SU-DHL-6 (cell line): ENCODE results near the gene DLX2.
"Not testable (repeated sequence)": the region's sequence is repeated elsewhere in the genome, so short reads cannot be mapped to it uniquely, and the experiment has no call there.

Source experiments
- H2AFZ ChIP-seq: fragments of 200-600 bp; sonication (generic); 2 replicates; pipeline ENCODE4 v1.6.1; 2014; ENCODE audit warnings: low read depth, mild to moderate bottlenecking, moderate library complexity, mixed read lengths, antibody characterized with exemption, low read length; ENCODE audit not compliant: severe bottlenecking
- H3F3A ChIP-seq: fragments of 200-600 bp; shearing (Covaris generic); 2 replicates; pipeline ENCODE4 v1.6.0; 2016; ENCODE audit warnings: antibody characterized with exemption, mild to moderate bottlenecking; ENCODE audit not compliant: insufficient read depth
- H3K27ac ChIP-seq: fragments of 200-600 bp; sonication (generic); 2 replicates; pipeline ENCODE4 v1.5.1; 2016; ENCODE audit warnings: low read depth, mild to moderate bottlenecking, low read length, moderate library complexity, mixed read lengths
- H3K27me3 ChIP-seq: fragments of 200-600 bp; sonication (generic), shearing (Covaris generic); 2 replicates; pipeline ENCODE4 v1.6.0; 2014; ENCODE audit warnings: mild to moderate bottlenecking, low read length
- H3K36me3 ChIP-seq: fragments of 200-600 bp; sonication (generic); 2 replicates; pipeline ENCODE4 v1.6.1; 2014; ENCODE audit warnings: mild to moderate bottlenecking, low read length, mixed read lengths
- H3K4me2 ChIP-seq: fragments of 300-600, 200-600 bp; shearing (Covaris generic), sonication (generic); 2 replicates; pipeline ENCODE4 v1.6.0; 2014; ENCODE audit warnings: low read length, low read depth, mild to moderate bottlenecking; ENCODE audit not compliant: poor library complexity, severe bottlenecking
- H3K4me3 ChIP-seq: fragments of 200-600 bp; sonication (generic); 2 replicates; pipeline ENCODE4 v1.5.1; 2014; ENCODE audit warnings: antibody characterized with exemption, low read length, mild to moderate bottlenecking, mixed read lengths; ENCODE audit not compliant: insufficient read depth, poor library complexity, severe bottlenecking
- H3K79me2 ChIP-seq: fragments of 200-600 bp; sonication (generic); 2 replicates; pipeline ENCODE4 v1.6.1; 2014; ENCODE audit warnings: mild to moderate bottlenecking, low read length, moderate library complexity; ENCODE audit not compliant: insufficient read depth
- H3K9ac ChIP-seq: fragments of 200-600 bp; sonication (generic); 2 replicates; pipeline ENCODE4 v1.7.0; 2014; ENCODE audit warnings: mild to moderate bottlenecking, low read length
- H3K9me2 ChIP-seq: fragments of 200-600 bp; sonication (generic); replicated peaks from 2 replicates; pipeline ENCODE4 v1.6.1; 2014; ENCODE audit warnings: low read length; ENCODE audit not compliant: insufficient read depth
- H3K9me3 ChIP-seq: fragments of 200-600 bp; sonication (generic); 2 replicates; pipeline ENCODE4 v1.6.1; 2014; ENCODE audit warnings: low read length, mixed read lengths; ENCODE audit not compliant: insufficient read depth
- H4K20me1 ChIP-seq: fragments of 200-600 bp; sonication (generic); 2 replicates; pipeline ENCODE4 v1.6.1; 2014; ENCODE audit warnings: low read depth, mild to moderate bottlenecking, antibody characterized with exemption, low read length, moderate library complexity, mixed read lengths
- EZH2phosphoT487 ChIP-seq: fragments of 200-600 bp; sonication (generic), shearing (Covaris generic); conservative IDR thresholded peaks from 2 replicates; pipeline ENCODE4 v1.6.1; 2018; ENCODE audit warnings: mild to moderate bottlenecking, antibody characterized with exemption, low read length, moderate library complexity, mixed read lengths
- TF ChIP-seq, protein P1 (sequence below): fragments of 200-600 bp; sonication (generic); IDR thresholded peaks from one replicate; pipeline ENCODE4 v1.5.1; 2017; ENCODE audit warnings: antibody characterized with exemption, mild to moderate bottlenecking, low read length, moderate library complexity; ENCODE audit not compliant: insufficient read depth, poor library complexity, severe bottlenecking

The DLX2 gene

DNA sequence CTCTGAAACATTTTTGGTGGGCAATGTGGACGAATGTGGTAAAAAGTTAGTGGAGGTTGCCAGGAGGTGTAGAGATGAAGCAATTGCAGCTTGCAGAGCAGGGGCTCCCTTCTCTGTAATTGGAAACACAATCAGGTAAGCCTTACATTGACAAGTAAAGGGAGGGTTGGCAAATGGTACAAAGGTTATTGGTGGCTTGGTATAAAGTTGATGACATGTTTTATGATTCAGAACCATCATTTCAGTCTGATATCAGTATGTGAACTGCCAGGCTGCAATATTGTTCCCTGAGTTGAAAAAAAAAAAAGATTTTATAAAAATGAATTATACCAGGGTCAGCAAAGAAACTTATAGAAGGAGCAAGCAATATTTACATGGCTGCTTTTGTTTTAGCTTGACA is 31.8 kb downstream of the DLX2 start:
- Histone ChIP-seq H3K27me3 (no peaks in the 10 kb centered on the region), H3F3A (no peaks in the 10 kb centered on the region), H3K36me3 (no peaks in the 10 kb centered on the region), H3K27ac (no peak overlapping the region), H3K9me2 (no peaks in the 10 kb centered on the region), H3K4me2 (no peak overlapping the region), H3K4me3 (no peak overlapping the region), H2AFZ (no peak overlapping the region), H3K79me2 (no peaks in the 10 kb centered on the region), H3K9ac (no peak overlapping the region), H4K20me1 (no peaks in the 10 kb centered on the region), H3K9me3 (no peaks in the 10 kb centered on the region)
- TF ChIP-seq, protein P1, sequence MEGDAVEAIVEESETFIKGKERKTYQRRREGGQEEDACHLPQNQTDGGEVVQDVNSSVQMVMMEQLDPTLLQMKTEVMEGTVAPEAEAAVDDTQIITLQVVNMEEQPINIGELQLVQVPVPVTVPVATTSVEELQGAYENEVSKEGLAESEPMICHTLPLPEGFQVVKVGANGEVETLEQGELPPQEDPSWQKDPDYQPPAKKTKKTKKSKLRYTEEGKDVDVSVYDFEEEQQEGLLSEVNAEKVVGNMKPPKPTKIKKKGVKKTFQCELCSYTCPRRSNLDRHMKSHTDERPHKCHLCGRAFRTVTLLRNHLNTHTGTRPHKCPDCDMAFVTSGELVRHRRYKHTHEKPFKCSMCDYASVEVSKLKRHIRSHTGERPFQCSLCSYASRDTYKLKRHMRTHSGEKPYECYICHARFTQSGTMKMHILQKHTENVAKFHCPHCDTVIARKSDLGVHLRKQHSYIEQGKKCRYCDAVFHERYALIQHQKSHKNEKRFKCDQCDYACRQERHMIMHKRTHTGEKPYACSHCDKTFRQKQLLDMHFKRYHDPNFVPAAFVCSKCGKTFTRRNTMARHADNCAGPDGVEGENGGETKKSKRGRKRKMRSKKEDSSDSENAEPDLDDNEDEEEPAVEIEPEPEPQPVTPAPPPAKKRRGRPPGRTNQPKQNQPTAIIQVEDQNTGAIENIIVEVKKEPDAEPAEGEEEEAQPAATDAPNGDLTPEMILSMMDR: no peak
- TF ChIP-seq EZH2phosphoT487: no peak

DNA sequence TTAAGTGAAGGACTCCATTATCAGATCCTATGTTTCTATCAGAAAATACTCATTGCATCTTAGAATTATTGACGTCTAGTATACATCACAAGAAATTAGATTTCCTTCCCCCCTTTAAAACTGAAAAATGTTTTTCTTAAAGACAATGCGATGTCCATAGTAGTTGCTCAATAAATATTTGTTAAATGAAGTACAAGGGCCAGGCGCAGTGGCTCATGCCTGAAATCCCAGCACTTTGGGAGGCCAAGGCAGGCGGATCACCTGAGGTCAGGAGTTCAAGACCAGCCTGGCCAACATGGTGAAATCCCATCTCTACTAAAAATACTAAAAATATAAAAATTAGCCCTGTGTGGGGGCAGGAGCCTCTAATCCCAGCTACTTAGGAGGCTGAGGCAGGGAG is 34.8 kb downstream of the DLX2 start:
- not testable (repeated sequence) for H3K4me3 ChIP-seq, H3F3A ChIP-seq, H3K27me3 ChIP-seq, H3K36me3 ChIP-seq, H4K20me1 ChIP-seq, H3K9ac ChIP-seq, H3K4me2 ChIP-seq, H3K9me2 ChIP-seq, H2AFZ ChIP-seq, H3K9me3 ChIP-seq, H3K27ac ChIP-seq, H3K79me2 ChIP-seq

DNA sequence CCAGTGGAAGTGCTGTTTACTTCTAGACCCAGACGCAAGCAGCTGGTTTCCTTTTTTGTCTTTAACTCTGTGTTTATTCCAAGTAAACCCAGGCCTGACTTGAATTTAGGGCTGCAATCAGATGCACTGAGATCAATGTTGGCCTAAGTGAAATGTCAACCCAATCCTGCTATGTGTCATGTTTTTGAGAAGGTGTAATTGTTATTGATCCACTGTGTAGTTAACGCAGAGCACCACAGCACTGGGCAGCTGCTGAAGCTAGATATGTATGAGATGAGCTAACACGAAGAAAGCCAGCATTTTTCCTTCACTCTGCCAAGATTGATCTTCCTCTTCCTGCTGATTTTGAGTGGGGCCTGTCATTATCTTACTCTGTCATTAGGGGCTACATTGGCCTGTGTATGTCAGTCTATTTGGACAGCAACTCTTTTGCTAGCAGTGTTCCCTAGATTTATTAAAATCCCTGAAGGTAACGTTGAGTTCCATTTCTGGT is 36.3 kb downstream of the DLX2 start:
- Histone ChIP-seq H3K27ac (no peak overlapping the region), H3K9ac (no peak overlapping the region), H3K4me3 (no peak overlapping the region), H4K20me1 (no peaks in the 10 kb centered on the region), H3F3A (no peaks in the 10 kb centered on the region), H3K27me3 (no peaks in the 10 kb centered on the region), H3K9me3 (no peaks in the 10 kb centered on the region), H3K9me2 (no peaks in the 10 kb centered on the region), H3K4me2 (no peak overlapping the region), H3K36me3 (no peaks in the 10 kb centered on the region), H3K79me2 (no peaks in the 10 kb centered on the region), H2AFZ (no peak overlapping the region)
- TF ChIP-seq, protein P1: no peak
- no peak for TF ChIP-seq EZH2phosphoT487

DNA sequence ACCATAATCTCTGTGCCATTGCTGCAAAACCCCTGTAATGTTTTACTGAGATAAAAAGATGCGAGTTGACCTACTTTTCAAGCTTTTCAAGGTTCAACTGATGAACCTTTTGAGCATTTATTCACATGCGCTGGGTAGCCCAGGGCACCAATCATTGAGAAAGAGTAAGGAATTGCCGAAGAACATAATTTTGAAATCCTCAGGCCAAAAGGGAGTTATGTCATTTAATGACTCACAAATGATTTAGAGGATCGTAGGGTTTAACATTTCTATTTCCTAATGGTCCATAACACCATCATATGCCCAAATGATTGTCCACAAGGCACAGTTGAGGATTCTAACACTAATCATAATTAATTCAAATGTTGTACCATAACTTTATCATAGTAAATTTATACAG is 37.6 kb downstream of the DLX2 start:
- Histone ChIP-seq H3K4me2 (no peak overlapping the region), H4K20me1 (no peaks in the 10 kb centered on the region), H3K4me3 (no peak overlapping the region), H3K9me3 (no peaks in the 10 kb centered on the region), H3K9me2 (no peaks in the 10 kb centered on the region), H3K27ac (no peak overlapping the region), H3K36me3 (no peaks in the 10 kb centered on the region), H3K9ac (no peak overlapping the region), H3K27me3 (no peaks in the 10 kb centered on the region), H3F3A (no peaks in the 10 kb centered on the region), H3K79me2 (no peaks in the 10 kb centered on the region), H2AFZ (no peak overlapping the region)
- TF ChIP-seq, protein P1: no peak
- no peak for TF ChIP-seq EZH2phosphoT487
